ENCODE data around the gene TBC1D22A.
"Not testable (repeated sequence)": the region's sequence is repeated elsewhere in the genome, so short reads cannot be mapped to it uniquely, and the experiment has no call there.

TBC1D22A gene

DNA sequence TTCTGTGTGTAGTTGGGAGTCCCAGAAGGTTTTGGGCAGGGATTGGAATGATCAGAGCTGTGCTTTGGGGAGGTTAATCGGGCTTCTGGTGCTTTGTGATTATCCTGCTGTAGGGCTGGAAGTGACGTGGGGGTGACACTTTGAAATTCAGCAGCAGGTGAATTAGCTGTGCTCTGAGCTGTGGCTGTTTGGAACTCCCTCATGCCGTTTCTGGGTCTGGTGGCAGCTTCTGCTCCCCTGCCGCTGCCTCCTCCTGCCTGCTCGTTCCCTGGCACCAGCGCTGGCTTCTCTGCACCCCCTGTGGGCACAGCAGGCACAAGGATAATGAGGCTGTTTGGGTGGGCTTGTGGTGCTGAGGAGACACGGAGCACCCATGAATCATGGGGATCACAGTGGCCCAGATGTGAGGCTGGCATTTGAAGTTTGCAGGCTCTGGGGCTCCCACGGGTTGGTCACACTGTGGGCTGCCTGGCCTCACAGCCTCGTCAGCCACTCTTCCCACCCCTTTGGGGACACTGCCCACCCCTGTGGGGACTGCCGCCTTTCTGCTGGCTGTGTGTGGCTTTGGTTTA is 49.7 kb downstream of the TBC1D22A start:
- no peak for DNase-seq (ENCODE audit: low read depth in 2 of 2)

DNA sequence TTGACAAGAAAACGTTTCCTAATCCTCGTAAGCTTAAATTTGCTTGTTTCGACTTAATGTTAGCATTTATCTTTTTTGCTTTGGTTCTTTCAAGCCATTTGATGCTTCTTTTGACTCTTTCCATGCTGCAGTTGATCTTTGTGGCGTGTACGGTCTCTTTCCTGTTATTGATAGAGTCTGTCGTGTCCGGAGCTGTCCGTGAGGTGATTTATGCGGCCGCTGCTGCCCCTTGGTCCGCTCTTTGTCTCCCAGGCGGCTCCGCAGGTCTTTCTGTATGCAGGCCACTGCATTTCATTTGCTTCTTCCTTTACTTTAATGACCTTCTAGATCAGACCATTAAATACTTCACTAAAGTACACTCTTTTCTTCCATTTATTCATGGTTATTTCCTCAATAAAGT is 50.3 kb downstream of the TBC1D22A start:
- no peak for DNase-seq (ENCODE audit: low read depth in 2 of 2)

GRCh38 chr22:46813816-46814597 is 51.6 kb downstream of the TBC1D22A start:
- DNase-seq (ENCODE audit: low read depth in 2 of 2) = no peak

- no peak for DNase-seq (ENCODE audit: low read depth in 2 of 2)
Observed at GRCh38 chr22:46815132-46815531, 52.7 kb downstream of the TBC1D22A start.

GRCh38 chr22:46815559-46815895 is 53.1 kb downstream of the TBC1D22A start:
- DNase-seq (ENCODE audit: low read depth in 2 of 2) = no peak

DNA sequence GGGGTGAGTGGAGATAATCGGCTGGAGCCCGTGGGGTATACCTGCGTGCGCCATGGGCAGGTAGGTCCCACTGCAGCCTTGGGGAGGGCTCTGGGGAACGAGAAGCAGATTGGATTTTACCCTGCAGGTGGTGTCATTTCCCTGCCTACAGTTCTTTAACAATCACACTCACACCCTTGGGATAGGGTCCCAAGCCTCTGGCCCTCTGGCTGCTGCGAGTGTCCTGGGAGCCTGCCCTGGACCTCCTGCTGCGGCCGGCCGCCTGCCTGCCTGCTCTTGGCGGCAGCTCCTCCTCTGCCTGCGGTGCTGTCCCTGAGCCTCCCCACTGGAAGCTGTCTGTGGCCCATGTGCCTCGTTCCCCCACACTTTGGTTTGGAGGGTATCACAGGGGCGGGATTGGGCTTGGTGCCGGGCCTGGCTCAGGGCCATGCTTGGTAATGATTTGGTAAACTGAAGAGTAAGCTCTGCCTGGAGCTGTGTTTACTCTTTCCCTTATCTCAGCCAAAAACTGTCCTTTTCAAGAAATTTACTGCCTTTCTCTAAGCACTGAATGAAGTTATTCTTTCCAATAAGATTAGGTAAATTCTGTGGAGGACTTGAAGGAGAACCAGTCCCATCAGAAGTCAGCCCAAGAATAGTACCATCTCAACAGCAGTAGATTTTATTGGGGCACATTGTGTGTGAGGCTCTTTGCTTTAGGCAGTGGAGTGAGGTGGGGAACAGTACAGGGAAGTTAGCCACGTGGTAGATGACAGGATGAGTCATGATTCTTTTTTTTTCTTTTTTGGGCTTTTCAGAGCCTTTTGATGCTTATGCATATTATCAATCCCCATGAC is 53.7 kb downstream of the TBC1D22A start:
- no peak for DNase-seq (ENCODE audit: low read depth in 2 of 2)

DNA sequence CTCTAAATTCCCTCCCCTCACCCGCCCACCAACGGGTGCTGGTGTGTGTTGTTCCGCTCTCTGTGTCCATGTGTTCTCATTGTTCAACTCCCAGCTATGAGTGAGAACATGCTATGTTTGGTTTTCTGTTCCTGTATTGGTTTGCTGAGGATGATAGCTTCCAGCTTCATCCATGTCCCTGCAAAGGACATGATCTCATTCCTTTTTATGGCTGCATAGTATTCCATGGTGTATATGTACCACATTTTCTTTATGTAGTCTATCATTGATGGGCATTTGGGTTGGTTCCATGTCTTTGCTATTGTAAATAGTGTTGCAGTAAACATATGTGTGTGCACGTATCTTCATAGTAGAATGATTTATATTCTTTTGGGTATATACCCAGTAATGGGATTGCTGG is 54.9 kb downstream of the TBC1D22A start:
- not testable (repeated sequence) for DNase-seq (ENCODE audit: low read depth in 2 of 2)

DNA sequence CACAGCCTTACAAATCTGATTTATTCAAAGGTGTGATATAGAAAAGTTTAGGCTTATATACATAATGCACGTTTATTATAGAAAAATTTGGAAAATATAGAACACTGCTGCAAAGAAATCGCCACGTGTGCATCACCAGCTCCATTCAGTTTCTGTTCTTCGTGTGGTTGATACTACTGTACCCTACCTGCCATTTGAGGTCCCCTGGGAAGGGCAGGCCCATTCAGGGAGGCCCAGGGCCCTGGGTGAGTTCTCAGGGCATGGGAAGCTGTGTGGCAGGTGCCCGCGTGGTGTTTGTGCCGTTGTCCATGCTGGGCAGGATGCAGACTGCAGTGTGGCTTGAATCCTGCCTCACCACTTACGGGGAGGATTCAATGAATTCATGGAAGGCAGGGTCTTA is 60.8 kb downstream of the TBC1D22A start:
- DNase-seq (ENCODE audit: low read depth in 2 of 2) = no peak

DNA sequence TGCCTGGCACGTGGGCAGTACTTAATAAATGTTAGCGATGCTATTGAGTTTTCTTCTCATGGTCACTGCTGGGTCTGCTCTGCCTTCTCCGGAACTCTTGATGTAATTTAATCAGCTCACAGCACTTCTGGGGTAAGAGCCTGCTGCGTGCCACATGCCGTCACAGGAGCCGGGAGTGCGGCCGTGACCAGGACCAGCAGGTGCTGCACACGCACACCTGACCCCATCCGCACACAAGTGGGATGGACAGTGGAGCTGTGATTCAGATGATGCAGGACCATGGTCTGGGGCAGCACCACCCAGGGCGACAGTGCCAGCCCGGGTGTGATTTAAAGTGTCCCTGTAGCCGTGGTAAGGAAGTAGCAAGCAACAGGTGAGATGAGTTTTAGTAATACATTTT is 61.2 kb downstream of the TBC1D22A start:
- DNase-seq (ENCODE audit: low read depth in 2 of 2) = no peak

DNA sequence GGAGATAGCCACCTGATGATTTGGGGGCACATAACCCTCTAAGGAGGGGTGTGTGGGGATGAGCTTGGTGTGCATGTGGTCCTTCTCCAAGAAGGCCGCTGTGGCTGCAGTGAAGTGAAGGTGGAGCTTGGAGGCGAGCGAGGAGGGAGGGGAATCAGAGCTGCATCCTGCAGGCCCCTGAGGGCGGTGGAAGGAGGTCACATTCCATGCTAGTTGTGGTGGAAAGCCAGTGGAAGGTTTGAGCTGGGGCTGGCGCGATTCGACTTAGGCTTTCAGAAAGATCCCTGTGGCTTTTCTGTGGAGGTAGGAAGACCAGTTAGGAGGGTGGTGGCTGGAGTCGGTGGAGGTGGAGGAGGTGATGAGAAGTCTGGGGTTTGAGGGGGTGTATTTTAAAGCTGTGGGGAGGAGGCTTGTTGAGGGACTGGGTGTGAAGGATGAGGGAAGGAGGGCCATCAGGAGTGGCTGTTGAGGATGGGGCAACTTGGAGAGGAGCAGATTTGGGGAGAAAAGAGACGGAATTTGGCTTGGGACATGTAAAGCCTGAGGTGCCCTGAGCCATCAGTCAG is 62.0 kb downstream of the TBC1D22A start:
- DNase-seq (ENCODE audit: low read depth in 2 of 2) = no peak

- no peak for DNase-seq (ENCODE audit: low read depth in 2 of 2)
Observed at GRCh38 chr22:46824980-46825544, 62.6 kb downstream of the TBC1D22A start.

DNA sequence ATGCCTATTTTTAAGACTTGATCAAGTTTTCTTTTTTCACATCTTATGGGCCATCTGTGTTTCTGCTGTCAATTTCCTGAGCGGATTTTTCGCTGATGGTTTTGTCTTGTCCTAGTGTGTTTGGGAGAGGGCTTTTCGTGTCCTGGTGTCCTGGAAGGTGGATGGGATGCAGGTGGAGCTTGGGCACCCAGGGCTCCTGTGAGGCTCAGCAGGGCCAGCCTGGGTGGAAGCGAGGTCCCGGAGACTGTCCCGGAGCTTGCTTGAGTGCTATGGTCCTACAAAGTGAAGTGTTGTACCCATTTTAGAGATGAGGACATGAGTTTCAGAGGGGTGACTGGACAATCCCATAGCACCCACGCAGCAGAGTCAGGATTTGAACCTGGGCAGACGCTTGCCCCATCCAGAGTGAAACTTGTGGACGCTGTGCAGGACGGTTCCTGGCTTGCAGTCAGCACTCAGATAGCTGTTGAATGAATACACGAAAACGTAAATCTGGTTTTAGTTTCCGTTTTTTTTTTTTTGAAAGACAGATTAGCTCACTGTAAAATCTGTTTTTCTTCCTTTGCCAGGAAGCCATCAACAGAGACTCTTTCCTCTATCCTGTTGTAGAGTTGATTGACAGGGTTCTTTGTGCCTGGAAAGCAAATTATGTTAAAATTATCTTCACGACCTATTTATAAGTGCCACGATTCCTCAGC is 64.1 kb downstream of the TBC1D22A start:
- DNase-seq (ENCODE audit: low read depth in 2 of 2) = no peak

GRCh38 chr22:46827136-46827780 is 64.8 kb downstream of the TBC1D22A start:
- no peak for DNase-seq (ENCODE audit: low read depth in 2 of 2)

- no peak for DNase-seq (ENCODE audit: low read depth in 2 of 2)
Observed at GRCh38 chr22:46827781-46828180, 65.3 kb downstream of the TBC1D22A start.

DNA sequence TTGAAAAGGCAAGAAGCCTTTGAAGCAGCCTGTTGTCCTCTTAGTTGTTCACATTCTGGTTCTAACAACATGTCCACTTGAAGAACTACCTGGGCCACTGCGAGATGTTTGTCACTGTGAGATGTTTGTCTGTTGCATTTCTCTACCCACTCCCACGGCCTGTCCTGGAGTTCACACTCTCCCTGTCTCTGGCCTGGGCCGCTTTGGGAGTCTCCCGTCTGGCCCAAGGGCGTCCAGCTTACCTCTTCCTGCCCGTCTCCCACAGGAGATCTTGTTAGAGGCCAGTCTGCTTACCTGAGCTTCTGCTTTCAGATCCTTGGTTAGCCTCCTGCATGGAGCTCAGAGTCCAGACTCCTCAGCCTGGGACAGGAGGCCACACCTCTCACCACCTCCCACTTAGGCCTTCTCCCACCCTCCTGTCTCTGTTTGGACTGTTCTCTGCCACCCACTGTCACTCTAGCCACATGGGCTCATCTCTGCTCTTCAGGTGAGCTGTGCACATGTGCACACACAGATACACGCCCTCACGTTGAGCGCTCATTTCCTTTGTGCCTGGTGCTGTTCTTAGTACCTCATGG is 66.0 kb downstream of the TBC1D22A start:
- DNase-seq (ENCODE audit: low read depth in 2 of 2) = no peak

GRCh38 chr22:46829117-46829891 is 66.9 kb downstream of the TBC1D22A start:
- no peak for DNase-seq (ENCODE audit: low read depth in 2 of 2)

DNA sequence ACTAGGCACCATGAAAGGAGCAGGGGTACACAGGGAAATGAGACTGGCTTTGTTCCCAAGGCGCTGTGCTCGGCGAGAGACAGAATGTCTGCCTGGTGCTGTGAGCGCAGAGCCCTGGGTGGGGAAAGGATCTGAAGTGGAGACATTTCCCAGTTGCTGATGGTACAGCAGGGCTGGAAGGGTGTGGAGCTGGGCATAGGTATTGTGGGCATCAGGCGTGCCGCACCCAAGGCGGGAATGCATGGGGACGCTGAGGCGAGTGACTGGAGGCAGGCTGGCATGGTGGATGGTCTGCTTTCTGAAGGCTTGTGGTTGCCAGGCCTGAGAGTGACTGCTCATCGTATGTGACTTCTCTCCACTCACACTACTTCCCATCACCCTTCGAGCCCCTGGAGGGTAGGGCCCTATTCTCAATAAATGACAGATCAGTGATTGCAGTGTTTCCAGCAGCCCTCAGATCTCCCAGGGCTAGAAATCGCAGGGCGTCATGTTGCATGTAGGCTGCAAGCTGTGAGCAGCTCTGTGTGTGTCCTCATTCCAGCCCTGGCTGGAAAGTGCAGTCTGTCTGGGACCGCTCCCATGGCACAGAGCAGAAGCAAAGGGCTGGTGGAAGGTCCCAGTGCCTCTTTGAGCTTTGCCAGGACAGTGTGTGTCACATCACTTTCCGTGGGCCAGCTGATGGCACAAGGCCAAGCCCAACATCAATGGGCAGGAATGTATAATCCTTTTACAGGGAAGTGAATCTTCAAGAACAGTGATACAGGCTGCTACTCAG is 67.7 kb downstream of the TBC1D22A start:
- DNase-seq (ENCODE audit: low read depth in 2 of 2) = no peak

DNA sequence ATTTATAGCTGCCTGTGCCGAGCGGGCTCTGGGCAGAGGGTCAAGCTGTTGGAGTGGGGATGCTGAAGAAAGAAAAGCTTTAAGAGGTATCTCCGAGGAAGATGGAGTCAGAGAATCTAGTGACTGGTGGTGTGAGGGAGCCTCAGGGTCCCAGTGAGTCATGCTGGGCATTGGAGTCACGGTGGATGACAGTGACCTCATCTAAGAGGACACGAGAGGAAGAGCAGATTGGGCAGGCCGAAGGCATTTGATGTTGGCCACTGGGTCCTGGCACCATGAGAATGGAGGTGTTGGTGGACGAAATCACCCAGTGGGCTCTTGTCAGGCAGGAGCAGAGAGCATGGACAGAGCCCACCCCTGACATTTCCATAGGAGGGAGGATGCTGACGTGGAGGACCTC is 68.4 kb downstream of the TBC1D22A start:
- DNase-seq (ENCODE audit: low read depth in 2 of 2) = no peak

- DNase-seq (ENCODE audit: low read depth in 2 of 2) = no peak
Observed at GRCh38 chr22:46833228-46833627, 70.8 kb downstream of the TBC1D22A start.

All from stimulated activated CD4-positive, alpha-beta T cell treated with anti-CD3 and anti-CD28 coated beads, Interleukin-15, amount 100 ng/mL, for 48 hours (primary cell).